DMS153 treated with DMSO at 0.1 percent for 48 hours (cell line): ENCODE results near the gene BTAF1.
A peak's percentile ranks its signal among the peaks of the same experiment; 100 is the strongest.
"Not testable (repeated sequence)": the region's sequence is repeated elsewhere in the genome, so short reads cannot be mapped to it uniquely, and the experiment has no call there.

Experiments used
- DNase-seq: peaks from one replicate; lab custom pipeline; 2025; ENCODE audit not compliant: unreplicated experiment; lab: John Stamatoyannopoulos, UW

Gene BTAF1

DNA sequence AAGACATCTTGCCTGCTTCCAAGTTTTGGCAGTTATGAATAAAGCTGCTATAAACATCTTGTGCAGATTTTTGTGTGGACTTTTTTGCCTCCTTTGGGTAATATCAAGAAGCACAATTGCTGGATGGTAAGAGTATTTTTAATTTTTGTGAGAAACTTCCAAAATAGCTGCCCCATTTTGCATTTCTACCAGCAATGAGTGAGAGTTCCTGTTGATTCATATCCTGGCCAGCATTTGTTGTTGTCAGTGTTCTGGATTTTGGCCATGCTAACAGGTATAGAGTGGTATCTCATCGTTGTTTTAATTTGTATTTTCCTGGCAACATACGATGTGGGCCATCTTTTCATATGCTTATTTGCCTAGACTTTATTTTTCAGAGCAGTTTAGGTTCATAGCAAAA lies 53.9 kb downstream of the BTAF1 start:
- no peak for DNase-seq

DNA sequence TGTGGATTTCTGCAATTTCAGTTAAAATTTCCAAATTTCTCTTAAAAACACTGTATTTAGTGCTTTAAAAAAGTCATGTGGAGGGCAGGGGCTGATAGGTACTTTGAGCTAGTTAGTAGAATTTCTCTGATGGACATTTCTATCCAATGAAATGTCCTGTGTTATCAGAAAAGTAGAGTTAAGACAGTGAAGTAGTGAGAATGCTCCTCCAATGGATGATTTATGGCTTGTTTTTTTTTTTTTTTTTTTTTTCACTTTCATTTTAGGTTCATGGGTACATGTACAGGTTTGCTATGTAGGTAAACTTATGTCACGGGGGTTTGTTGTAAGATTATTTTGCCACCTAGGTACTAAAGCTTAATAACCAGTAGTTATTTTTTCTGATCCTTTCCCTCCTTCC lies 55.0 kb downstream of the BTAF1 start:
- no peak for DNase-seq

DNA sequence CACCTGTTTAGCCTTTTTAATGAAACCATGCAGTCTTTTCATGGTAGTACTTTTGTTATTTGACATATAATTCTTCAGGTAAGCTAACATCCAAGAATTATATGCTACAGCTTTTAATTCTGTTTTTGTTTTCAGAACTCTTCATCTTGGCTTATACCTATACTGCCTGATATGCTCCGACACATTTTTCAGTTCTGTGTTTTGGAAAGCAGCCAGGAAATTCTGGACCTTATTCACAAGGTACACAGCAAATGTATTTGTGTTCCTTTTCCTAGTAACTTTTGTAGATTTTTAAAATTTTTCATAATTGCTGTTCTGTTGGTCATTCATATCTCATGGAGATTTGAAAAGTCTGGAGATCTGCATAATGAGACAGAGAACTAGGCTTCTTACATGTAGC lies 56.7 kb downstream of the BTAF1 start:
- DNase-seq, result no peak

DNA sequence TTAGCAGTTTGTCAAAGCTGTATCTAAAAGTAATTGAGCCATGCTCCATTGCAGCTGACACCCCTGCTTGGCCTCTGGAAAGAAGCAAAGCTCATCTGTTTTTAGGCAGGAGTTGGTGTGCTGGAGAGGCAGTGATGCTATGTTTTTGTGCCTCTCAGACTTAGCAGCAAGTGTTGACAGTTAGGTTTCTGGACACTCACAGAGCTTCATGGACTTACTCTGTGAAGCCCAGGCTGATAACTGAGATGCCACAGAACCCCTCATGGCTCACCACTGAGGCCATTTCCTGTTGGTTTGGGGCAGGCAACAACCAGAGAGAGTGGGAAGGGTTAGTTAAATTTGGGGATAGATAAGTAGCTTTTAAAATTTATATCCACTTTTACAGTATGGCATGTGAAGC lies 59.8 kb downstream of the BTAF1 start:
- no peak for DNase-seq

DNA sequence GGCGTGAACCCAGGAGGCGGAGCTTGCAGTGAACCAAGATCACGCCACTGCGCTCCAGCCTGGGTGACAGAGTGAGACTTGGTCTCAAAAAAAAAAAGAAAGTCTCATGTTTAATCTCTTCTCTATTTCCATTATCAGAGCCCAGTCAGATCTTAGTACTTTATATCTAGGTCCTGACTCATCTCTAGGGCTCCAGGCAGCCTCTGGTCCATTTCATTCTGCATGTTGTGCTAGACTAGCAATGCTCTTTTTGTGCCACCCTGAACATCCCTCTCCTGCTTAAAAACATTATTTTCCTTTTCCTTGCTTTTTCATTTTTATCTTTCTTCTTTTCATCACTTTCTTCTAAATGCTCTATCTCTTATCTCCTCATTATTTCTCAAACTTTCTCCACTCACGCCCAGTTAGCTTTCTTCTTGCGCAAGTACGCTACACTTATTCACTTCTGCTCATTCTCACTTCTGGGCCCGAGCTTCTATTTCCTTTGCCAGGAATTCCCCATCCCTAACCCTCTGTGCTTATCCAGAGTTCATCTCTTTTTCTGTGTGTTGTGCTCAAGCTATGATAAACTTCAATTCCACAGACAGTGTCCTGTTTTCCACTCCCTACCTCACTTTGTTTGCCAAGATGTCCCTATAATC lies 63.9 kb downstream of the BTAF1 start:
- DNase-seq, result no peak

DNA sequence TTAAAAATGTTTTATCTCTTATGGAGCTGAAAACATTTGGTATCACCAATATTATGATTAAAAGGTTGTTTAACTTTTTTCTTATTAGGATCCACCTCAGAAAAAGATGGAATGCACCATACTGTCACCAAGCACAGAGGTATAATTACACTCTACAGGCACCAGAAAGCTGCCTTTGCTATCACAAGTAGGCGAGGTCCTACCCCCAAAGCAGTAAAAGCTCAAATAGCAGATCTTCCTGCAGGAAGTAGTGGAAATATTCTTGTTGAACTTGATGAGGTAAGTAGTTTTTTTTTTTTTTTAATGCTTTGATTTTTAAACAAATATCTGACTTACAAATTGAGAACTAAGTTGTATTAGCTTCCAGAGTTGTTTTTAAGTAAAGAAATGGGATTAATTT lies 68.5 kb downstream of the BTAF1 start:
- DNase-seq, result no peak

DNA sequence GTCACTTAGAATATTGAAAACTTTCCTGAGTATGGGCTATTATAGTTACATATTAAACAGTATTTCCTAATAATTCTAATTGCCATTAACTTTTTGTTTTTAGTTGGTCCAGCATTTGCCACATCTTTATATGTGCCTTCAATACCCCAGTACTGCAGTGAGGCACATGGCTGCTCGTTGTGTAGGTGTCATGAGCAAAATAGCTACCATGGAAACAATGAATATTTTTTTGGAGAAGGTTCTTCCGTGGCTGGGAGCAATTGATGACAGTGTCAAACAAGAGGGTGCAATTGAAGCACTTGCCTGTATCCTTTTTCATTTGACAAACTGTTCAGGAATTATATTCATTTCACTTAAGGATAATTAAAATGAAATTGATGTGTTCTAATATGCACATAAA lies 72.7 kb downstream of the BTAF1 start:
- no peak for DNase-seq

DNA sequence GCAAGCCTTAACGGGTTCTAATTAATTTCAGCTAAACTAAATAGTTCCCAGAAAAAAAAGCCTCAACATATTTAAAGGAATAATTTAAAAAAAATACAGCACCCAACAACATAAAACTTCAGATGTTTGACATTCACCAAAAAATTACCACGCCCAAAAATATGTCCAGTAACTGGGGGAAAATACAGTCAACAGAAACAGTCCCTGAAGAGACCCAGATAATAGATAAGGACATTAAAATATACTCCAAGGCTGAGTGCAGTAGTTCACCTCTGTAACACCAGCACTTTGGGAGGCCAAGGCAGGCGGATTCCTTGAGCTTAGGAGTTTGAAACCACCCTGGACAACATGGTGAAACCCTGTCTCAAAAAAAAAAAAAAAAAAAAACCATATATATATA lies 78.0 kb downstream of the BTAF1 start:
- no peak for DNase-seq

DNA sequence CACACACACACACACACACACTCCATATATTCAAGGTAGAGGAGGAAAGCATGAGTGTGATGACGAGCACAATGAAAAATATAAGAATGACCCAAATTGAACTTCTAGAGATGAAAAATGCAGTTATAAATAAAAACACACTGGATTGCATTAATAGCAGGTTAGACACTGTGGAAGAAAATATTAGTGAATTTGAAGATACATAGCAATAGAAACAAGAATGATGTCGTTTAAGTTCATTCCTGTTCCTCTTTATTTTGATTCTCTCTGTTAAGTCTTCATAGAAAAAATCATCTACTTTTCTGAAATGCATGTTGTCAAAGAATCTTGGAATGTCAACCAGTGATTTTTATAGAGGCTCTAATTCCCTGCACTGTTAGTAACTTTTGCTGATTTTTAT lies 78.4 kb downstream of the BTAF1 start:
- DNase-seq, result no peak

DNA sequence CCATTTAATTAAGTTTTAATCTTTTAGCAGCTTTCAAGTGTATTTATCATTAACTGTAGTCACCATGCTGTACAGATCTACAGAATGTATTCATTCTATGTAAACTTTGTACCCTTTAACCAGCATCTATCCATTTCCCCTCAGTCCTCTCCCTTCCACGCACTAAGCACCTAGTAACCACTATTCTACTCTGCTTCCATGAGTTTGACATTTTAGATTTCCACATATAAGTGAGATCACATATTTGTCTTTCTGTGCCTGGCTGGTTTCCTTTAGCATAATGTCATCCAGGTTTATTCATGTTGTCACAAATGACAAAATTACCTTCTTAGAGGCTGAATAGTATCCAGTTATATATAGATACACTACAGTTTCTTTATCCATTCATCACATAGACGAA lies 79.7 kb downstream of the BTAF1 start:
- DNase-seq, result peak; percentile 44

DNA sequence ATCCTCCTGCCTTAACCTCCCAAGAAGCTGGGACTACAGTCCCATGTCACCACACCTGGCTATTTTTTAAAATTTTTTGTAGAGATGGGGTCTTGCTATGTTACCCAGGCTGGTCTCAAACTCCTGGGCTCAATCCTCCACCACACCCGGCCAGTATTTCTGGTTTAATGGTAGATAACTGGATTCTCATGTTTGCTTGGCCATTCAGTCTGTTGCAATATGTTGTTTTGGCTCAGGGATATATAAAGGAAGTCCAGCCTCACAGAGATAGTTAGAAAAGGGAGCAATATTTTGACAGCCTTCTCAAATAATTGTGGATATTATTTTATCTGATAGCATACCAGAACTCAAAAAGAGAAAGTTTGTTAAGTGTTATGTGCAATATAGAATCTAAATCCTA lies 82.4 kb downstream of the BTAF1 start:
- no peak for DNase-seq

DNA sequence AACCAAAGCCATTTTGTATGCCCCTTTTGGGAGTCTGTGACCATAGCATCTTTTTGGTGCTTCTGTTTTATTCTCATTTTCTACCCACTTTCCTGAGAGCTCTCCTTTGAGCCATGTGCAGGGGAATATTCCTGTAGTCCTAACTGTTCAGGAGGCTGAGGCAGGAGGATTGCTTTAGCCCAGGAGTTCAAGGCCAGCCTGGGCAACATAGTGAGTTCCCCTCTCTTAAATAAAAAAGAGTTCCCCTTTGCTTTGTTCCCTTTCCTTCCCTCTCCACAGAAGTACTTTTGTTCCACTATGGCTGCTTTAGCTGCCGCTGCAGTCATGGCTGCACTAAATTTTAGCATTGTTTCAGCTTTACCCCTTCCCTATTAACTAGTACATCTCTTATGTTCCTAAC lies 85.9 kb downstream of the BTAF1 start:
- DNase-seq, result no peak

DNA sequence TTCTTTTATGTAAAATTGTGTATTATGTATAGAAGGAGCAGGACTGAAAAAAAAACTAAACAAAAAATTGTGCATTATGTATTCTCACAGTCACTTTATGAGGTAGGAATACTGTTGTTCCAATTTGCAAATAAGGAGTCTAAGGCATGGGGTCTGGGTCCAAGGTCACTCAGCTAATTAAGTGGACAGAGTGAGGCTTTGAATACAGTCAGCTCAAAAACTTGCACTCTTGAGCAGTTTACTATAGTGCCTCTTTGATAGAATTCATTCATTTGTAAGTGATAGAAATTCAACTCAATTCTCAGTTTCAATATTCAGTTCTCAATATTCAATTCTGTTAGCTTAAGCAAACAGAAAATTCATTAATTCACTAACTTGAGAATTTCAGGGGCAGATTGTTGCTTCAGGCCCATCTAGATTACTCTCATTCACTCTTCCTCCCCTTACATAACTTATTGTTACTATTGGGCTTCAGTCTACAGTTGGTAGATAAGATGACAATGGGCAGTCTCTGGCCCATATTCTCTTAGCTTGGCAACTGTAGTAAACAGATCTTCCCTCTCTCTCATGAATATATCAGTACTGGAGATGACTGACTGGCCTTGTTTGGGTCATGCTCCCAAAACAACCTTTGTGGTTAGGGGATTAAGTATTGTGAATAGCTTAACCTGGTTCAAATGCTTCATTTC lies 86.6 kb downstream of the BTAF1 start:
- no peak for DNase-seq

DNA sequence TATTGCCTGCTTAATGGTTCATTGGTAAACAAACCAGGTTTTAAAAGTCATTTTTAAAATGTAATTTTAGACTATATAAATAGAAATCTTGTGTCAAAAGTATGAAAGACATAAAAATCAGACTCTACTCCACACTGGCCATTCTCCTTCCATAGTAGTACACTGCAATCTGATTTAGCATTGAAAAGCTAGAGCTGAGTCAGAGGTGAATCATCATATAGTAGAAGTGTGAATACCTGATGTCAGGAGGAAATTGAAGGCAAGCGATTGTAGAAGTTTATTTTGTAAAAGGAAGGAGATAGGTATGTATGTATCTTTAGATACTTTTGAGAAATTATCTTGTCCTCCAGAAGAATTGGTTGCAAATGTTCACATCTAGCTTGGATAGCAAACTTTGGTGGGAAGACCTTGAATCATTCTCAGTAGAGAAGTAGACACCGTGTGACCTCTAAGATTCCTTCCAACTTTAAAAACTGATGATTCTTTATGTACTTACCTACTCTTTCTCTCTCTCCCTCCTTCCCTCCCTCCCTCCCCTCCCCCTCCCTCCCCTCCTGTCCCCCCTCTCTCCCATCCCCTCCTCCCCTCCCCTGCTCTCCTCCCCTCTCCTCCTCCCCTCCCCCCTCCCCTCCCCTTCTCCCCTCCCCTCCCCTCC lies 88.1 kb downstream of the BTAF1 start:
- no peak for DNase-seq

DNA sequence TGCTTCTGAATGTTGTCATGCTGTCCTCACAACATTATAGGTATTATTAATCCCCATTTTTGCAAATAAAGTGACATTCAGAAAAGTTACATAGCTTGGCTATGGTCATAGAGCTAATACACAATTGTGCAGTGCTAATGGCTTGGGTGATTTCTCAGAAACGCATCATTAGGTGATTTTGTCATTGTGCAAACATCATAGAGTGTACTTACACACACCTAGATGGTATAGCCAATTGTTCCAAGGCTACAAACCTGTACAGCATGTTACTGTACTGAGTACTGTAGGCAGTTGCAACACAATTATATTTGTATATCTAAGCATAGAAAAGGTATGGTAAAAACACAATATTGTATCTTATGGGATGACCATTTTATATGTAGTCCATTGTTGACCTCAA lies 91.0 kb downstream of the BTAF1 start:
- no peak for DNase-seq

DNA sequence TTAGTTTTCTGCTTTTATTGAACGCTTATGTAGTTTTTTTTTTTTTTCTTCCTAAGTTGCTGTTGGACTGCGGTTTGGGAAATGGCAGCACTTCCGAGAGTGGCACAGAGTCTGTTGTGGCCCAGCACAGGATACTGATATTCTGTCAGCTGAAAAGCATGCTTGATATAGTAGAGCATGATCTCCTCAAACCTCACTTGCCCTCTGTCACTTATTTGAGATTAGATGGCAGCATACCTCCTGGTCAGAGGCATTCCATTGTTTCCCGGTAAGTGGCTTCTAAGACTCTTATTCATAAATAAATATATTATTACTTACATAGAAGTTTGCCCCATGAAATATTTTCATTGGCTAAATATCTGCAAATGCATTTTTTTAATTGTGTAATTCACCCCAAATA lies 101.1 kb downstream of the BTAF1 start:
- no peak for DNase-seq

DNA sequence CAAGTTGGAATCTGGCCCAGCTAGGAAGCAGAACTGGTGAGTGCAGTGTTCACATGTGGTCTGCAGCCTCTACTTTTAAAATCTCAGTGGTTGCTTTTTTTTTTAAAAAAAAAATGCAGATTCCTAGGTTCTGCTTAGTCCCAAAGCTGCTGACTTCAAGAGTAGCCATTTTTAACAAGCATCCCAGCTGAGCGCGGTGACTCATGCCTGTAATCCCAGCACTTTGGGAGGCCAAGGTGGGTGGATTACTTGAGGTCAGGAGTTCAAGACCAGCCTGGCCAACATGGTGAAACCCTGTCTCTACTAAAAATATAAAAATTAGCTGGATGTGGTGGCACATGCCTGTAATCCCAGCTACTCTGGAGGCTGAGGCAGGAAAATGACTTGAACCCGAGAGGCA lies 101.8 kb downstream of the BTAF1 start:
- not testable (repeated sequence) for DNase-seq

DNA sequence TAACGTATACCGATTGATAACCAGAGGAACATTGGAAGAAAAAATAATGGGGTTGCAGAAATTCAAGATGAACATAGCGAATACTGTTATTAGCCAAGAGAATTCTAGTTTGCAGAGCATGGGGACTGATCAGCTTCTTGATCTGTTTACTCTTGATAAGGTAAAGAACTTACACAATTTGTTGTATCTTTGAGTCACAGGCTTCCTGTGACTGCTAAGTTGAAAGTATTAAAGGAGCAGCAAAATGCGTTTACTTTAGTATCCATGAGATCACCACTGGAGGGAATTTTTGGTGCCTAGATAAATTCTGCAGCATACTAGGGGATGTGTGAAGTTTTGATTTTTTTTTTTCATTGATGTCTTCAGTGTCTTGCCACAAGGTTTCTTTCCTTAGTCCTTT lies 103.6 kb downstream of the BTAF1 start:
- DNase-seq, result no peak

DNA sequence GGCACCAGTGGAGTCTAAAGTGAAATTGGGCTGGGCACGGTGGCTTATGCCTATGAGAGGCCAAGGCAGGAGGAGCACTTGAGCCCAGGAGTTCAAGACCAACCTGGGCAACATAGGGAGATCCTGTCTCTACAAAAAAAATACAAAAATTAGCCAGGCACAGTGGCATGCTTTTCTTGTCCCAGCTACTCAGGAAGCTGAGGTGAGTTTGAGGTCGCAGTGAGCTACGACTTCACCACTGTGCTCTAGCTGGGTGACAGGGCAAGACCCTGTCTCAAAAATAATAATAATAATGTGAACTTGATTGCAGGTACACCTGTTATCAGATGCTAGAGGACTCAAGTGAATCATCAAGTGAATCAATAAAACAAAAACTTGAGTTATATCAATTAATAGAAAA lies 108.0 kb downstream of the BTAF1 start:
- no peak for DNase-seq

DNA sequence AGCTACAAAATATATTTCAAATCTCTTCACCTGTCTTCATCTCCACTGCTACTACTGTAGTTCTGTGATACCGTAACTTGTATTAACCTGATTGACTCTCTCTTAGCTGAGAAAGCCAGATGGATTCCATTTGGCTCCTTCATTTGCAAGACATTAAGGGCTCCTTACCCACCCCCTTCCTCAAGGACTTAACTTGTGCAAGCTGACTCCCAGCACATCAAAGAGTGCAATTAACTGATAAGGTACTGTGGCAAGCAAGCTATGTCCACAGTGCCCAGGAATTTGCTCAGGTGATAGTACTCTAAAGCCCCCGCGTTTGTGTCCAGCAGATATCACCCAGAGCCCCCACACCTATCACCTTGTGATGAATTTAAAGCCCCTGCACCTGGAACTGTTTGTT lies 109.5 kb downstream of the BTAF1 start:
- DNase-seq, result not testable (repeated sequence)

DNA sequence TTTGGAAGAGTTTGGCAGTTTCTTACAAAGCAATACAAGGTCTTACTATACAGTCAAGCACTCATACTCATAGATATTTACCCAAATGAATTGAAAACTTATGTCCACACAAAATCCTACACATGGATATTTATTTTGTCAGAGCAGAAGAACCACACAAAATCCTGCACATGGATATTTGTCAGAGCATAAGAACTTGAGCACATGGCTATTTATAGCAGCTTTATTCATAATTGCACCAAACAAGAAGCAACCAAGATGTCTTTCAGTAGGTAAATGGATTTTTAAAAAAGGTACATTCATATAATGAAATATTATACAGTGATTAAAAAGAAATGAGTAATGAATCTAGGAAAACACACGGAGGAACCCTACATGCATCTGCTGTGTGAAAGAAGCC lies 115.4 kb downstream of the BTAF1 start:
- no peak for DNase-seq

DNA sequence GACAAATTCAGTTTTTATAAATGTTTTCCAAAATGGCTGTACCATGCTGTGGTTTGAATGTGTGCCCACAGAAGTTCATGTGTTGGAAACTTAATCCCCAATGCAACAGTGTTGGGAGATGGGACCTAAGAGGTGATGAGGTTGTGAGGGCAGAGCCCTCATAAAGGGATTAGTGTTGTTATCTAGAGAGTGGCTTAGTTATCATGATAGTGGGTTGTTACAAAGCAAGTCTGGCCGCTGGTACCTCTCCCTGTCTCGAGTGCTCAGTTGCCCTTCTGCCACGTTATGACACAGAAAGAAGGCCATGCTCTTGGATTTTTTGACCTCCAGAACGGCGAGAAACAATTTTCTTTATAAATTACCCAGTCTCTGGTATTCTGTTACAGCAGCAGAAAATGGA lies 119.0 kb downstream of the BTAF1 start:
- no peak for DNase-seq

DNA sequence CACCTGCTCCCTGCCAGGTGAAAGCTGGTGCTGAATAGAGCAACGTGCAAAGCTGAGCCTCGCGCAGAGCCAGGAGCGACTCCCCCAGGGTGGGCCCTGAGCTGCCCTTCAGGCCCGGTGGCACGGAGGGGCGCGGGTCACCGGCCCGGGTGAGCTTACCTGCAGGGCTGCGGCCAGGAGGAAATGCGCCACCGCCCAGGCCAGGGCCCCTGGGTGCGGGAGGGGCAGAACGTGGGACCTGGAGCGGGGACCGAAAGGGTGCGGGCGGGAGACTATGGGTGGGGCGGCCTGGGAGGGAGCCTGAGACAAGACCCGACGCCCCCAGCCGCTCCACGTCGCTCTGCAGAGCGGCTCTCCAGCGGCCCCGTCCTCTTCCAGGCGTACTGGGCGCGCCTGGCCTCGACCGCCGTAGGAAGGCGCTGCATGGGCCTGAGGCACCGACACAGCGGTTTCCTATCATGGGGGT lies 122.1 kb downstream of the BTAF1 start:
- no peak for DNase-seq
